ENCODE results near the gene LY86.

- no peak for TF ChIP-seq CTCF (IDR thresholded peaks at IDR 0.05)
- no peak for TF ChIP-seq POLR2A (IDR thresholded peaks at IDR 0.05)
Observed at GRCh38 chr6:6599468-6599873, 11.0 kb downstream of the LY86 start.

Measured in thyroid gland (tissue), 4 donors.